Right lobe of liver (tissue), 6 donors: ENCODE data around the gene NID2. TPM values are rescaled to one million over a fixed set of nuclear protein-coding genes. Genes with fewer than 3 reads are reported as not detected.

Source experiments
- ATAC-seq, 4 donors: fragments of 200-7000 bp; cut with Tn5 transposase; one replicate each; pipeline ENCODE4 v1.9.1; 2020; ENCODE audit warnings: mild to moderate bottlenecking in 4 of 4, moderate library complexity in 4 of 4
- DNase-seq, 3 donors: peaks; one replicate each; pipeline ENCODE4 v3.0.0-alpha.2; 2020
- H3K27ac ChIP-seq, 3 donors: fragments of 200-600 bp; one replicate each; pipeline ENCODE4 v1.8.0; 2022
- H3K27me3 ChIP-seq, 2 donors: fragments of 200-600 bp; one replicate each; pipeline ENCODE4 v1.8.0; 2022
- H3K36me3 ChIP-seq, 4 donors: fragments of 200-600 bp; sonication (generic) in 1 of 4; one replicate each; pipeline versions ENCODE4 v1.5.1 to v1.8.0; 2017 to 2022; ENCODE audit warnings: control low read depth in 1 of 4
- H3K4me1 ChIP-seq, 4 donors: fragments of 200-600 bp; sonication (generic) in 1 of 4; one replicate each; pipeline versions ENCODE4 v1.5.1 to v1.8.0; 2017 to 2022; ENCODE audit warnings: control low read depth in 1 of 4
- H3K4me3 ChIP-seq, 3 donors: fragments of 200-600 bp; one replicate each; pipeline ENCODE4 v1.8.0; 2022
- H3K9me3 ChIP-seq, 4 donors: fragments of 200-600 bp; sonication (generic) in 1 of 4; one replicate each; pipeline versions ENCODE4 v1.5.1 to v1.8.0; 2017 to 2022; ENCODE audit warnings: control low read depth in 1 of 4
- CTCF ChIP-seq, 4 donors: fragments of 200-600 bp in 3 of 4; fragments of 450-650 bp in 1 of 4; IDR thresholded peaks; one replicate each; pipeline versions ENCODE4 v1.5.1 to v1.8.0; 2016 to 2022; ENCODE audit warnings: antibody characterized with exemption in 4 of 4, mild to moderate bottlenecking in 2 of 4
- POLR2A ChIP-seq: fragments of 450-650 bp; IDR thresholded peaks from one replicate; pipeline ENCODE4 v1.6.1; 2017; ENCODE audit warnings: antibody characterized with exemption, mild to moderate bottlenecking
- WGBS: methylation state at CpG from one replicate; pipeline ENCODE4 v1.1.6; 2018; ENCODE audit warnings: low coverage, low lambda C conversion rate; ENCODE audit not compliant: insufficient coverage; ENCODE audit errors: missing lambda C conversion rate; 5-methylcytosine and 5-hydroxymethylcytosine counted together
- intact Hi-C, 2 donors: fragments of 100-400 bp; cut with DNase I; formaldehyde crosslinking; loops; one replicate each; pipeline versions ENCODE4 v1.11.2 to v1.14.1; 2022
- total RNA-seq, 6 experiments: library from RNA; depleted of rRNA in 2 of 6; stranded (reverse); fragments of >200 nt in 2 of 6; fragmentation: NEBNext Ultra II Directional in 3 of 6; extraction: Animal tissue kit (Norgen Biotek cat#: 25700) in 3 of 6; gene quantifications; one replicate each; pipeline versions ENCODE4 v1.1.0 to v1.2.4, GENCODE V29; 2016 to 2023
- donor health status: DM: no; HTN: yes; CAD: no.
- donor health status: DM: no; HTN: no; CAD: no.
- donor health status: DM: no; HTN: no; CAD: no.
- donor health status: DM: no; HTN: yes; CAD: no.
- donor health status: DM: no; HTN: yes; CAD: no.

NID2 gene
- total RNA-seq, 6 experiments from 2014 or later = 1.7 to 12.9 (median 4.5) TPM

- Histone ChIP-seq H3K4me1 (no peaks in the 10 kb centered on the region), H3K27ac (no peak overlapping the region), H3K27me3 (no peaks in the 10 kb centered on the region), H3K4me3 (no peak overlapping the region), H3K9me3 (no peaks in the 10 kb centered on the region), H3K36me3 (no peaks in the 10 kb centered on the region)
- no peak for TF ChIP-seq CTCF (IDR thresholded peaks at IDR 0.05)
- TF ChIP-seq POLR2A = no peak
- WGBS = 14% methylated on average over 1 of the region's 4 CpGs
- DNase-seq = no peak
- intact Hi-C loops = no loop called here
- ATAC-seq = no peak
These were observed 22.1 kb upstream of the NID2 start for GRCh38 chr14:52090936-52091335.

- 57% methylated on average over 1 of the region's 1 CpG for WGBS
- DNase-seq = no peak
- Histone ChIP-seq H3K4me3 (no peak overlapping the region), H3K4me1 (no peaks in the 10 kb centered on the region), H3K27me3 (no peaks in the 10 kb centered on the region), H3K36me3 (no peaks in the 10 kb centered on the region), H3K9me3 (no peaks in the 10 kb centered on the region), H3K27ac (no peak overlapping the region)
- no peak for ATAC-seq
- TF ChIP-seq CTCF (IDR thresholded peaks at IDR 0.05) = no peak
- no peak for TF ChIP-seq POLR2A
- intact Hi-C loops = no loop called here
These were observed 20.4 kb upstream of the NID2 start for GRCh38 chr14:52089218-52089617.

- no peaks in the 10 kb centered on the region for H3K4me1 ChIP-seq
- no peak overlapping the region for H3K4me3 ChIP-seq
- DNase-seq (no peak), ATAC-seq (no peak)
- H3K36me3 ChIP-seq = no peaks in the 10 kb centered on the region
- H3K27me3 ChIP-seq = no peaks in the 10 kb centered on the region
- TF ChIP-seq CTCF (IDR thresholded peaks at IDR 0.05) (no peak), POLR2A (no peak)
- H3K27ac ChIP-seq = no peak overlapping the region
- intact Hi-C loops = no loop called here
- WGBS = 39% methylated on average over 4 of the region's 4 CpGs
- H3K9me3 ChIP-seq = no peaks in the 10 kb centered on the region
These were observed 17.9 kb upstream of the NID2 start for GRCh38 chr14:52086711-52087110.

GRCh38 chr14:52082903-52083302 is 14.0 kb upstream of the NID2 start:
- TF ChIP-seq POLR2A = no peak
- TF ChIP-seq CTCF (IDR thresholded peaks at IDR 0.05) = no peak
- H3K4me3 ChIP-seq = no peak overlapping the region
- ATAC-seq (no peak), DNase-seq (no peak)
- H3K36me3 ChIP-seq = no peaks in the 10 kb centered on the region
- H3K27me3 ChIP-seq = no peaks in the 10 kb centered on the region
- H3K9me3 ChIP-seq = no peaks in the 10 kb centered on the region
- no peaks in the 10 kb centered on the region for H3K4me1 ChIP-seq
- H3K27ac ChIP-seq = no peak overlapping the region
- intact Hi-C loops = no loop called here

- Histone ChIP-seq H3K36me3 (no peaks in the 10 kb centered on the region), H3K4me1 (no peaks in the 10 kb centered on the region), H3K9me3 (no peaks in the 10 kb centered on the region), H3K27me3 (no peaks in the 10 kb centered on the region), H3K4me3 (no peak overlapping the region), H3K27ac (no peak overlapping the region)
- intact Hi-C loops = no loop called here
- TF ChIP-seq POLR2A (no peak), CTCF (IDR thresholded peaks at IDR 0.05) (no peak)
- WGBS = 35% methylated on average over 3 of the region's 3 CpGs
- ATAC-seq (no peak), DNase-seq (no peak)
These were observed 13.1 kb upstream of the NID2 start for GRCh38 chr14:52081964-52082363.
